ENCODE results near the gene TPD52L2.

The TPD52L2 gene

GRCh38 chr20:63882257-63883200, 17.5 kb downstream of the TPD52L2 start:
- H3K27me3 ChIP-seq, result no peaks in the 10 kb centered on the region
- no peaks in the 10 kb centered on the region for H3K4me1 ChIP-seq
- H3K36me3 ChIP-seq, result peaks cover 63% of the 10 kb centered on the region
- TF ChIP-seq CTCF (IDR thresholded peaks at IDR 0.05; ENCODE audit: low read depth, low read length), result no peak
- no peaks in the 10 kb centered on the region for H3K9me3 ChIP-seq
- no peak overlapping the region for H3K4me3 ChIP-seq (ENCODE audit: low read depth, low read length)
- DNase-seq, result no peak

DNA sequence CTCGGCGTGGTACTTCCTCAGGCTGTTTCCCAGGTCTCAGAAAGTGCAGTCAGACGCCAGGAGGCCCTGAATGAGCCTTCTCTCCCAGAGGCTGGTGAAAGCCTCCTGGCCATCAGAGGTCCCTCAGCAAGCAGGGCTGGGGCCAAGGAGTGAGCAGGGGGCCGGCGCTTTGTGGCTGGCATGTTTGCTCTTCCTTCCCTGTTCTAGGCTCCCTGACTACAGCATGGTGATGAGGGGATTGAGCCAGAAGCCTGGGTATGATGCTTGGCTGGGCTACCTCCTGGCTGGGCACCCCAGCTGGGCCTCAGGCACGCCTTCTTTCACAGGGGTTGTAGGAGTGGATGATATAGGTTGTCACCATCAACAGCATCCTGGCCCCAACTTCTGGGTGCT, 18.1 kb downstream of the TPD52L2 start:
- Histone ChIP-seq H3K9me3 (no peaks in the 10 kb centered on the region), H3K4me1 (no peaks in the 10 kb centered on the region), H3K4me3 (ENCODE audit: low read depth, low read length) (no peak overlapping the region), H3K36me3 (peaks cover 61% of the 10 kb centered on the region), H3K27me3 (no peaks in the 10 kb centered on the region)
- TF ChIP-seq CTCF (IDR thresholded peaks at IDR 0.05; ENCODE audit: low read depth, low read length), result no peak
- DNase-seq, result no peak

DNA sequence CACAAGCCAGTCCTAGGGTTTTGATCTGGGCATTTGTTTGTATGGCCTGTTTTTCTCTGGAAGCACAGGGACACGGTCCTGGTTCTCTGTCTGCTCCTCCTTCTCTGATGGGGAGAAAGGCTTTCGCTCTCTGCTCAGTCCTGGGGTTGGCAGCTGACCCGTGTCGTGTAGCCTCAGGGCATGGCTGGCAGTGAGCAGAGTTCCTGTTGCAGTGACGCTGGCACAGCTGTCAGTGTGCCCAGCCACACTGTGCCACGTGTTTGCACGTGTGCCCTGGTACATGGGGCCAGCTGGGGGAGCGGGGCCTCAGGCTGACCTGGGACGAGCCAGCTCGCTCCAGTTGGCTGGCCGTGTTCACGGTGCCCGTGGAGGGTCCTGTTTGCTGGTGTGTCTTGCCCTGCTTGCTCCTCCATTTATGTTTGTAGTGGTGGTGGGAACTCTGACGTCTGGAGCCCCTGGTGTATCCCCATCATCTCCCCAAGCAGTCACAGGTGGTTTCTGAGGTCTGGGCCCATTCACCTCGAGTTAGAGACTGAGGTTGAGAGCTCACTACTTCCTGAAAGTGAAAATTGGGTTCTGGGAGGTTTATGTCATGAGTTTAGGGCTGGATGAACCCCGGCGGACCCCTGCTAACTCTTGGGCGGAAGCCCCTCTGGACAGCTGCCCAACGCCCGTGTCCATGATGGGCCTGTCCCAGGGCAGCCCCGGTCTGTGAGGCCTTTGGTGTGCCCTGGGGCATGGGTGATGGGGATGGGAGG, 19.6 kb downstream of the TPD52L2 start:
- Histone ChIP-seq H3K9me3 (no peaks in the 10 kb centered on the region), H3K4me1 (no peaks in the 10 kb centered on the region), H3K36me3 (peaks cover 52% of the 10 kb centered on the region), H3K27me3 (no peaks in the 10 kb centered on the region), H3K4me3 (ENCODE audit: low read depth, low read length) (no peak overlapping the region)
- no peak for TF ChIP-seq CTCF (IDR thresholded peaks at IDR 0.05; ENCODE audit: low read depth, low read length)
- peak; percentile 34 for DNase-seq

DNA sequence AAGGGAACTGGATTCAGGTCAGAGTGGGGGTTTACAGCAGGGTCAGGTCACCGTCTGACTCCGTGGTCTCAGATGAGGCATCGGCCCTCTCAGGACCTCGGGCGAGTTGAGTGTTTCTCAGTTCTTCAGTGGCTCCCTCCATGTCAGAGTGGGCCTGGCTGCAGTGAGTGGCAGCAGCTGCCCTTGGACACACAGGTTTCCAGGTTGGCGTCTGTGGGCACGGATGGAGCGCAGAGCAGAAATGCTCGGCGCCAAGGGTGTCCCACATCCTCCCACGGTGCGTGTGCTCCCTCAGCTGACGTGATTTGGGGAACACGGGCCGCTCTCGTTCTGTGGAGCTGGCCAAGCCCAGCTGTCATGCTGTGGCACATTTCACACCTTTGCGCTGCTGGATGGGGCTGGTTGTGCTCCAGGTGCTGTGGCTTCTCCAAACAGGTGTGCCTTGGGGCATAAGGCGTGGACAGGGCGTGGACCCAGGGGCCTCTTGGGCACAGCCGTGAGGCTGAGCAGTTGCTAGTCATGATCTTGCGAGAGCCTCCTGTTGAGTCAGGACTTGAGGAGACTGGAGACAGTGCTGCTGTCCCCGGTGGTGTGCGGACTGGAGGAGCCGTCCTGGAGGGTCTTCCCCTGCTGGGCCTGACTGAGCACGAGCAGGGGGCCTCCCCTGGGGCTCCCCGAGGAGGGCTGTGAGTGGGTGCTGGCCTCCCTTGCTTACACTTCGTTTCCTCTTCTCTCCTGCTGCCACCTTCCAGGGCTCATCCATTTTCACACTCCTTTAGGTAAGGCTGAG, 20.4 kb downstream of the TPD52L2 start:
- no peak for DNase-seq
- Histone ChIP-seq H3K4me1 (no peaks in the 10 kb centered on the region), H3K9me3 (no peaks in the 10 kb centered on the region), H3K27me3 (no peaks in the 10 kb centered on the region), H3K36me3 (peaks cover 59% of the 10 kb centered on the region), H3K4me3 (ENCODE audit: low read depth, low read length) (no peak overlapping the region)
- TF ChIP-seq CTCF (IDR thresholded peaks at IDR 0.05; ENCODE audit: low read depth, low read length), result no peak

DNA sequence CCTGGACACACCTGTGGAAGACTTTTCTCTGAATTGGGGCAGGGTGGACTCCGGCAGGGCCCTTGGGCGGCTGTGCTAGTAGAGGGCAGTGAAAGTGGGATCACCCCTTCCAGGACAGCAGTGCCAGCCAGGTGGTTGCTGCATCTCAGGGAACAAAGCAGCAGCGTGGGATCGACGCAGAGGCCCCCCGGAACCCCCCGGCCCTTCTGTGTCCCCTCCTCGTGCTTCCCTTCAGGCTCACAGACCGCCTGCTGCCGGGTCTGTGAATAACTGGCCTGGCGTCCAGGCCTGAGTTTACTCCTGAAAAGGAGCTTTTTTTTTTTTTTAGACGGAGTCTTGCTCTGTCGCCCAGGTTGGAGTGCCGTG, 21.0 kb downstream of the TPD52L2 start:
- Histone ChIP-seq H3K4me3 (ENCODE audit: low read depth, low read length) (no peak overlapping the region), H3K9me3 (no peaks in the 10 kb centered on the region), H3K4me1 (no peaks in the 10 kb centered on the region), H3K36me3 (peaks cover 62% of the 10 kb centered on the region), H3K27me3 (no peaks in the 10 kb centered on the region)
- TF ChIP-seq CTCF (IDR thresholded peaks at IDR 0.05; ENCODE audit: low read depth, low read length), result no peak
- no peak for DNase-seq

All from BE2C (cell line).